Stomach (tissue), 9 donors: ENCODE data around the gene SET. TPM values are rescaled to one million over a fixed set of nuclear protein-coding genes. Genes with fewer than 3 reads are reported as not detected.

Experiments
- DNase-seq, 2 donors: peaks; one replicate each; pipeline versions ENCODE4 v3.0.0 to v3.0.0-alpha.2; 2013 to 2019
- H3K27ac ChIP-seq, 5 donors: fragments of 200-600 bp in 4 of 5; sonication (generic) in 4 of 5; one replicate each; pipeline ENCODE4 v1.5.1; 2013 to 2019; ENCODE audit warnings: mild to moderate bottlenecking in 1 of 5, moderate library complexity in 1 of 5
- H3K27me3 ChIP-seq, 3 donors: fragments of 200-600 bp; sonication (generic); one replicate each; pipeline ENCODE4 v1.5.1; 2017 to 2019; ENCODE audit warnings: mixed run types in 1 of 3
- H3K36me3 ChIP-seq, 4 donors: fragments of 200-600 bp; sonication (generic); 1 replicate in 3 of 4; 2 replicates in 1 of 4; pipeline ENCODE4 v1.5.1; 2016 to 2019
- H3K4me1 ChIP-seq, 4 donors: fragments of 200-600 bp; sonication (generic); one replicate each; pipeline ENCODE4 v1.5.1; 2016 to 2019
- H3K4me3 ChIP-seq, 4 donors: fragments of 200-600 bp; sonication (generic) in 3 of 4; one replicate each; pipeline ENCODE4 v1.5.1; 2016 to 2019; ENCODE audit warnings: mild to moderate bottlenecking in 1 of 4
- H3K9me3 ChIP-seq, 4 donors: fragments of 200-600 bp; sonication (generic); one replicate each; pipeline ENCODE4 v1.5.1; 2016 to 2019
- EP300 ChIP-seq: sonication (generic); formaldehyde crosslinking; IDR thresholded peaks from one replicate; pipeline ENCODE4 v1.6.1; 2017; ENCODE audit warnings: antibody characterized with exemption
- POLR2A ChIP-seq, 4 donors: fragments of 450-650 bp; IDR thresholded peaks; one replicate each; pipeline ENCODE4 v1.6.1; 2016; ENCODE audit warnings: antibody characterized with exemption in 4 of 4, control low read depth in 2 of 4, mild to moderate bottlenecking in 1 of 4, moderate library complexity in 1 of 4
- POLR2AphosphoS5 ChIP-seq, 3 donors: sonication (generic); formaldehyde crosslinking; IDR thresholded peaks; one replicate each; pipeline ENCODE4 v1.6.1; 2016; ENCODE audit warnings: antibody characterized with exemption in 3 of 3
- WGBS, 5 donors: extraction: QIAGEN DNeasy Blood & Tissue Kit in 3 of 5; methylation state at CpG; one replicate each; pipeline versions ENCODE4 v1.1.5 to v1.1.7; 2013 to 2018; 5-methylcytosine and 5-hydroxymethylcytosine counted together
- intact Hi-C: fragments of 100-400 bp; cut with DNase I; formaldehyde crosslinking; loops from one replicate; pipeline ENCODE4 v1.15.1; 2023; ENCODE audit warnings: low total_unique reads
- polyA plus RNA-seq, 3 donors: library from polyadenylated mRNA; stranded (reverse); fragments of 200-250 nt; gene quantifications; one replicate each; pipeline ENCODE4 v1.2.3, GENCODE V29; 2013
- total RNA-seq, 5 donors: library from RNA; depleted of rRNA; stranded (reverse); fragments of >200 nt; gene quantifications; one replicate each; pipeline versions ENCODE4 v1.1.0 to v1.2.3, GENCODE V29; 2014 to 2016
- TF ChIP-seq, protein P1 (sequence below), 7 experiments: fragments of 450-650 bp in 4 of 7; fragments of 200-600 bp in 3 of 7; sonication (generic) in 3 of 7; IDR thresholded peaks; one replicate each; pipeline ENCODE4 v1.5.1; 2016 to 2019; ENCODE audit warnings: antibody characterized with exemption in 7 of 7, control low read depth in 2 of 7, mild to moderate bottlenecking in 1 of 7
- donor health status: healthy with polysubstance abuse.
- donor health status: Bipolar disorder and iron deficiency.
- donor health status: healthy.

SET gene
- total and polyA plus RNA-seq, 8 donors = 49.0 to 489 (median 117) TPM

DNA sequence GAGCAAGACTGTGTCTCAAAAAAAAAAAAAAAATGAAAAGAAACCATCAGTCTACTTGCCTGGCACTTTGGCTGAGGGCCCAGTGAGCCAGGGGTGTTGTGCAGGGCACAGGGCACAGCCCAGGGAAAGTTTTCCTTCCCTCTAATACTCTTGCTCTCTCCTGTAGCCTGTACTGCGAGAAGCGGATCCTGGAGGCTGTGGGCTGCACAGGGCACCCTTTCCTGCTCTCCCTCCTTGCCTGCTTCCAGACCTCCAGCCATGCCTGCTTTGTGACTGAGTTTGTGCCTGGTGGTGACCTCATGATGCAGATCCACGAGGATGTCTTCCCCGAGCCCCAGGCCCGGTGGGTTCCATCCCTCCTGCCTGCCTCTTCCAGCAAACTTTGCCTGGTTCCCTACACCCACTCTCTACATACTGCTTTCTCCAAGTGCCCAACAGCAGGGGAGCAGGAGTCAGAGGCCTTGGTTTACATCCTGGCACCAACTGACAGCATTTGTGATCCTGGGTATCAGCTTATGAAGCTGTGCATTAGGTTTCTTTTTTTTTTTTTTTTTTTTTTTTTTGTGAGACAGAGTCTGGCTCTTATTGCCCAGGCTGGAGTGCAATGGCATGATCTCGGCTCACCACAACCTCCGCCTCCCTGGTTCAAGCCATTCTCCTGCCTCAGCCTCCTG, 27.7 kb downstream of the SET start:
- peak in 1 of 2 donors; percentile 49 for DNase-seq

DNA sequence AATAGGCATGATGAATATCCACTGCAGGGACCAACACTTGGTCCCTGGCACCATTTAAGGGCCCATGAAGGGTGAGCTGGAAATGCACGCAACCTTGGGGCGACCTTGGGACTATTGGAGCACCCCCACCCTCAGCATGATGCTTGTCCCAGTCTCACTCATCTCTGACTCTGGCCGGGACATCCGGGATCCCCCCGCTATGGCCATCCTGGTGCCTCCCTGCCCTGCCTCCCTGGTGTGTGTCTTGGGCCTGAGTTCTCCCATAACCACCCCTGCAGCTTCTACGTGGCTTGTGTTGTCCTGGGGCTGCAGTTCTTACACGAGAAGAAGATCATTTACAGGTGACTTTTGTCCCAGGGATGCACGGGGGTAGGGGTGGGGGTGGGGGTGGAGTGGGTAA, 29.0 kb downstream of the SET start:
- TF ChIP-seq, protein P1, sequence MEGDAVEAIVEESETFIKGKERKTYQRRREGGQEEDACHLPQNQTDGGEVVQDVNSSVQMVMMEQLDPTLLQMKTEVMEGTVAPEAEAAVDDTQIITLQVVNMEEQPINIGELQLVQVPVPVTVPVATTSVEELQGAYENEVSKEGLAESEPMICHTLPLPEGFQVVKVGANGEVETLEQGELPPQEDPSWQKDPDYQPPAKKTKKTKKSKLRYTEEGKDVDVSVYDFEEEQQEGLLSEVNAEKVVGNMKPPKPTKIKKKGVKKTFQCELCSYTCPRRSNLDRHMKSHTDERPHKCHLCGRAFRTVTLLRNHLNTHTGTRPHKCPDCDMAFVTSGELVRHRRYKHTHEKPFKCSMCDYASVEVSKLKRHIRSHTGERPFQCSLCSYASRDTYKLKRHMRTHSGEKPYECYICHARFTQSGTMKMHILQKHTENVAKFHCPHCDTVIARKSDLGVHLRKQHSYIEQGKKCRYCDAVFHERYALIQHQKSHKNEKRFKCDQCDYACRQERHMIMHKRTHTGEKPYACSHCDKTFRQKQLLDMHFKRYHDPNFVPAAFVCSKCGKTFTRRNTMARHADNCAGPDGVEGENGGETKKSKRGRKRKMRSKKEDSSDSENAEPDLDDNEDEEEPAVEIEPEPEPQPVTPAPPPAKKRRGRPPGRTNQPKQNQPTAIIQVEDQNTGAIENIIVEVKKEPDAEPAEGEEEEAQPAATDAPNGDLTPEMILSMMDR (IDR thresholded peaks at IDR 0.05) = no peak
- TF ChIP-seq POLR2A (IDR thresholded peaks at IDR 0.05) = no peak
- no peak for TF ChIP-seq EP300
- TF ChIP-seq POLR2AphosphoS5 (IDR thresholded peaks at IDR 0.05) = no peak
- Histone ChIP-seq H3K27ac (no peak overlapping the region), H3K9me3 (no peaks in the 10 kb centered on the region), H3K4me1 (peaks cover 3 to 18% (median 12%) of the 10 kb centered on the region in 4 donors), H3K4me3 (no peak overlapping the region), H3K36me3 (peaks cover 0 to 48% (median 38%) of the 10 kb centered on the region in 4 donors), H3K27me3 (no peaks in the 10 kb centered on the region)
- intact Hi-C loops = no loop called here
- DNase-seq = no peak
- WGBS, 5 donors = 74 to 87% (median 78%) methylated on average over 8 of the region's 8 CpGs

More for the DNA sequence above, 27.7 kb downstream of the SET start:
- no peaks in the 10 kb centered on the region for H3K9me3 ChIP-seq
- no peak overlapping the region for H3K27ac ChIP-seq
- TF ChIP-seq EP300 (no peak), POLR2AphosphoS5 (IDR thresholded peaks at IDR 0.05) (no peak), POLR2A (IDR thresholded peaks at IDR 0.05) (no peak)
- TF ChIP-seq, protein P1 (IDR thresholded peaks at IDR 0.05) = no peak
- 63 to 88% (median 69%) methylated on average over 7 of the region's 7 CpGs for WGBS, 5 donors
- peaks cover 0 to 9% (median 5%) of the 10 kb centered on the region in 4 donors for H3K4me1 ChIP-seq
- intact Hi-C loops = no loop called here
- H3K36me3 ChIP-seq = peaks cover 0 to 49% (median 34%) of the 10 kb centered on the region in 4 donors
- H3K4me3 ChIP-seq = no peak overlapping the region
- H3K27me3 ChIP-seq = no peaks in the 10 kb centered on the region

DNA sequence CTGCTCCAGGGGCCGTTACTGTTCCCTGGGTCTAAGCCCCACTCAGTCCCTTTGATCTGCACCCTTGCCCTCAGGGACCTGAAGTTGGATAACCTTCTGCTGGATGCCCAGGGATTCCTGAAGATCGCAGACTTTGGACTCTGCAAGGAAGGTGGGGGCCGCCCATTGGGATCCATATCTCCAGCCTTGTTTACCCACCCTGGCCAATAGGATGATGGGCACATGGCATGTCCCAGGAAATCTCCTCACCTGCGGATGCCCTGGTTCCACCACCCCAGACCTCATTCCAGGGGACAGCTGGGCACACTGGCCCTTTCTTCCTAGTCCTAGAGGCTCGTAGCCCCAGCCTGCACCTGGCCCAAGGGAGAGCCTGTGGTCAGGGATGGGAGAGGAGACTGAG, 29.5 kb downstream of the SET start:
- H3K4me1 ChIP-seq = peaks cover 7 to 23% (median 16%) of the 10 kb centered on the region in 4 donors
- intact Hi-C loops = no loop called here
- no peaks in the 10 kb centered on the region for H3K27me3 ChIP-seq
- H3K36me3 ChIP-seq = peaks cover 0 to 44% (median 38%) of the 10 kb centered on the region in 4 donors
- no peak for DNase-seq
- 37 to 76% (median 59%) methylated on average over 3 to 5 of the region's 5 CpGs for WGBS, 5 donors
- TF ChIP-seq, protein P1 (IDR thresholded peaks at IDR 0.05) = no peak
- no peak for TF ChIP-seq POLR2A (IDR thresholded peaks at IDR 0.05)
- no peak overlapping the region for H3K4me3 ChIP-seq
- H3K27ac ChIP-seq = no peak overlapping the region
- no peaks in the 10 kb centered on the region for H3K9me3 ChIP-seq

DNA sequence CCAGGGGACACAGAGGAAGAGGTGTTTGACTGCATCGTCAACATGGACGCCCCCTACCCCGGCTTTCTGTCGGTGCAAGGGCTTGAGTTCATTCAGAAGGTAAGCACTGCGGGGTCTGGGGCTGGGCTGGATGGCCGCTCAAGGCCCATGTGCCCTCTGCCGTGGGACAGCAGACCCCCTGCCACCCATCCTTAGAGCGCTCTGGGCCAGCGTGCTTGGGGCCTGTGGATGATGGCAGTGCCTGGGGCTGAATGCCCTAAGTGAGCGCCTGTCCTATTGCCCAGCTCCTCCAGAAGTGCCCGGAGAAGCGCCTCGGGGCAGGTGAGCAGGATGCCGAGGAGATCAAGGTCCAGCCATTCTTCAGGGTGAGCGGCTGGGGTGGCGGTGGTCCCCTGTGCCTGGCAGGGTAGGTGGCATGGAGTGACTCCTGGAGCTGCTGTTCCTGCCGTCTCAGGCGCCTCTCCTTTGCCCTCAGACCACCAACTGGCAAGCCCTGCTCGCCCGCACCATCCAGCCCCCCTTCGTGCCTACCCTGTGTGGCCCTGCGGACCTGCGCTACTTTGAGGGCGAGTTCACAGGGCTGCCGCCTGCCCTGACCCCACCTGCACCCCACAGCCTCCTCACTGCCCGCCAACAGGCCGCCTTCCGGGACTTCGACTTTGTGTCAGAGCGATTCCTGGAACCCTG, 31.0 kb downstream of the SET start:
- 89 to 92% (median 91%) methylated on average over 20 to 30 of the region's 30 CpGs for WGBS, 5 donors

More for the DNA sequence above, 31.0 kb downstream of the SET start:
- Histone ChIP-seq H3K36me3 (peaks cover 0 to 33% (median 25%) of the 10 kb centered on the region in 4 donors), H3K4me1 (peaks cover 14 to 35% (median 29%) of the 10 kb centered on the region in 4 donors), H3K4me3 (no peak overlapping the region), H3K27me3 (no peaks in the 10 kb centered on the region), H3K9me3 (no peaks in the 10 kb centered on the region), H3K27ac (peak overlapping the region; percentile 34 to 69 (median 67))
- DNase-seq = no peak
- TF ChIP-seq POLR2AphosphoS5 (IDR thresholded peaks at IDR 0.05) = no peak
- TF ChIP-seq POLR2A (IDR thresholded peaks at IDR 0.05) = no peak
- TF ChIP-seq, protein P1 (IDR thresholded peaks at IDR 0.05) = no peak
- TF ChIP-seq EP300 = no peak
- intact Hi-C loops = no loop called here
